HG03575 (cell line): ENCODE data around the gene SOWAHA.
"Not testable (repeated sequence)": the region's sequence is repeated elsewhere in the genome, so short reads cannot be mapped to it uniquely, and the experiment has no call there.

Source experiments
- ATAC-seq: cut with Tn5 transposase; IDR thresholded peaks from one replicate; pipeline ENCODE4 v1.9.1; 2021; ENCODE audit not compliant: unreplicated experiment, insufficient number of reproducible peaks, low FRiP score; ENCODE audit errors: extremely low read depth

The SOWAHA gene

GRCh38 chr5:132838516-132839282 lies 25.6 kb downstream of the SOWAHA start:
- ATAC-seq: no peak

- ATAC-seq: no peak
Observed at GRCh38 chr5:132839426-132840301, 26.6 kb downstream of the SOWAHA start.

- no peak for ATAC-seq
Observed at GRCh38 chr5:132840313-132840712, 27.2 kb downstream of the SOWAHA start.

GRCh38 chr5:132840896-132841295 lies 27.8 kb downstream of the SOWAHA start:
- no peak for ATAC-seq

- ATAC-seq: no peak
Observed at GRCh38 chr5:132841305-132841704, 28.2 kb downstream of the SOWAHA start.

- ATAC-seq: no peak
Observed at GRCh38 chr5:132848270-132848669, 35.2 kb downstream of the SOWAHA start.

GRCh38 chr5:132849347-132849746 lies 36.2 kb downstream of the SOWAHA start:
- no peak for ATAC-seq

- no peak for ATAC-seq
Observed at GRCh38 chr5:132850066-132850465, 37.0 kb downstream of the SOWAHA start.

- no peak for ATAC-seq
Observed at GRCh38 chr5:132853323-132853722, 40.2 kb downstream of the SOWAHA start.

GRCh38 chr5:132853790-132854189 lies 40.7 kb downstream of the SOWAHA start:
- no peak for ATAC-seq

- ATAC-seq: no peak
Observed at GRCh38 chr5:132854301-132854700, 41.2 kb downstream of the SOWAHA start.

GRCh38 chr5:132854992-132855391 lies 41.9 kb downstream of the SOWAHA start:
- ATAC-seq: not testable (repeated sequence)

- ATAC-seq: no peak
Observed at GRCh38 chr5:132856011-132856410, 42.9 kb downstream of the SOWAHA start.

- no peak for ATAC-seq
Observed at GRCh38 chr5:132859889-132860437, 46.9 kb downstream of the SOWAHA start.

- ATAC-seq: no peak
Observed at GRCh38 chr5:132860742-132861141, 47.6 kb downstream of the SOWAHA start.

GRCh38 chr5:132865668-132866341 lies 52.7 kb downstream of the SOWAHA start:
- no peak for ATAC-seq
